GM19372 (cell line): Measurements from ENCODE around the gene RETSAT.
"Not testable (repeated sequence)": the region's sequence is repeated elsewhere in the genome, so short reads cannot be mapped to it uniquely, and the experiment has no call there.

ENCODE experiments used
- ATAC-seq: cut with Tn5 transposase; IDR thresholded peaks from one replicate; pipeline ENCODE4 v1.9.1; 2021; ENCODE audit warnings: mild to moderate bottlenecking, low read depth, moderate library complexity; ENCODE audit not compliant: unreplicated experiment

The RETSAT gene

DNA sequence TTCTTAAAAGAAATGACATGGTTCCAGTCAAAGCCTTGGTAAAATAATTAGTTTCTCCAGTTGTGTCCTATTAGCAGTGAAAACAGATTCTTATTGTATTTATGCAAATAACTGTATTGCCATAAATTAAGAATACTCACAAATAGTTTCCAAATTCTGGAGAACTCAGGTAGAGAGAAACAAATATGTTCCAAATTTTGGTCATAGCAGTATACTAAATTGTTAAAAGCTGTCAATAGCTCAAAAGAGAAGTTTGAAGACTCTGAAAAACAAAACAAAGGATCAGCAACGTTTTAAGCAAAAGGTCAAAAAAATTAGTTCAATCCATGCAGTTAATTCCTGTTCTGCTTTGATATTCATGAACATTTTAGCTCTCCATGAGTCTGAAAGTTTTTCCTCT lies 25.7 kb upstream of the RETSAT start:
- ATAC-seq = no peak

DNA sequence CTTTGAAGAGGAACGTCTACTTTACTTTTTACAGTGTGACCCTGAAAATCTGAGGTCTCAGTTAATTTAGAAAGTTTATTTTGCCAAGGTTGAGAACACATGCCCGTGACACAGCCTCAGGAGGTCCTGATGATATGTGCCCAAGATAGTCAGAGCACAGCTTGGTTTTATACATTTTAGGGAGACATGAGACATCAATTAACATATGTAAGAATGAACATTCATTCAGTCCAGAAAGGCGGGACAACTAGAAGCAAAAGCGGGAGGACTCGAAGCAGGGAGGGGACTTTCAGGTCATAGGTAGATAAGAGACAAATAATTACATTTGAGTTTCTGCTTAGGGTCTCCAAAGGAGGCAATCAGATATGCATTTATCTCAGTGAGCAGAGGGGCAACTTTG lies 23.9 kb upstream of the RETSAT start:
- ATAC-seq = no peak

DNA sequence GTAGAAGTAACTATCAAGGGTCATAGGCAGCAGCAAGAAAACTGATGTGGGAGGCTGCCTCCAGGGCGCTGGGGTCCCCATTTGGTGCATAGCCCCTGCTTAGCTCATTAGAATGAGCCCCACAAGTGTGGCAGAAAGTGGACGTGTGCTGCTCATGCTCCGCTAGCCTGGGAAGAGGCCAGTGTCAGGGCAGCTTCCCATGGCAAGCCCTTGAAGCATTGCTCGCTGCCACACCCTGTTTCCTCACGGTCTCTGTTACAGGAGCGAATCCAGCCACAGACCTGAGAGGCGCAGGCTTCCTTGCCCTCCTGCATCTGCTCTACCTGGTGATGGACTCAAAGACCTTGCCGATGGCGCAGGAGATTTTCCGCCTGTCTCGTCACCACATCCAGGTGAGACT lies 22.8 kb upstream of the RETSAT start:
- ATAC-seq = no peak

DNA sequence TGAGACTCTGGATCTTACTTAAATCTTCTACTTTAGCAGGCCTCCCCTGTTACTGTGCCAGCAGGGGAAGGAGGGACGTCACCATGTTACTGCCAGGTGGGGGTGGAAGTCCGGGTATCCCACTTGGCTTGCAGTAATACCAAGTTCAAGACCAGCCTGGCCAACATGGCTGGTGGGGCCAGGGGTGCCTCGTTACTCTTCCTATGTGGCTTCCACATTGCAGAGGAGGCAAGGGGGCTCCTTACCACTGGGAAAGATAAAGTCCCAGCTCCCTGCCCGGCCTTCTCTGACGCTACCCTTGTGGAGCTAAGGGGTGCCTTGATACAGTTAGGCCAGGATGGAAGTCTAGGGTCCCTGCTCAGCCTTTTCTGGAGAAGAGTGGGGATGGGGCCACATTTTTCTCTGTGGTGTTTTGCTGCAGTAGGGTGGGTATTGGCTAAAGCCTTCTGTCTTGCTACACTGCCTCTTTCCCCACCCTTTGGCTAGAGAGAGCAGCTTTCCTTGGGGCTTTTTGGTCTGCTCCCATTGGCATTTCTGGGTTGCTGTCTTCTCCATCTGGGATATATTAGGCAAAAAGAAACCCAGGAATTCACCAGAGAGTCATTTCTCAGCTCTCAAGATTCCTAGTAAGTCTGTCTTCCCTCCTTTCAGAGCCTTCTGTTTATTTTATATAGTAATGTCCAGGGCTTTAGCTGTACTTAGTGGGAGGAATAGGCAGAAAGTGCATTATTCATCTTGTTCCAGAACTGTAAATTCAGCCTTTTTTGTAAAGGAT lies 22.1 kb upstream of the RETSAT start:
- no peak for ATAC-seq

DNA sequence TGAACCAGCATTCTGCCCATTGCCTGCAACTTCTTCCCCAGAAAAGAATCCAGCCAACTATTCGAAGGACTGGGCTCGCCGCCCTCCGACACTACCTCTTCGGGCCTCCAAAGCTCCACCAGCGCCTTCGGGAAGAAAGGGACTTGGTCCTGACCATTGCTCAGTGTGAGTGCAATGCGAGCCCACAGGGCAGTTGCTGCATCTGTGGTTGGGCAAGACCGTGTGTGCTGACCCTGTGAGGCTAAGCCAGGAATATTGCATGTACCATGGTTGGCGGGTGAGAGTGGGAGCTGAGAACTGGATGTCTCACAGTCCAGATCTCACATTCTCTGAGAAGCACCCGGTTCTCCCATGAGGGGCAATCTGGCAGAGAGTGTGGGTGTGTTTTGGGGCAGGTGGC lies 16.7 kb upstream of the RETSAT start:
- ATAC-seq = no peak

DNA sequence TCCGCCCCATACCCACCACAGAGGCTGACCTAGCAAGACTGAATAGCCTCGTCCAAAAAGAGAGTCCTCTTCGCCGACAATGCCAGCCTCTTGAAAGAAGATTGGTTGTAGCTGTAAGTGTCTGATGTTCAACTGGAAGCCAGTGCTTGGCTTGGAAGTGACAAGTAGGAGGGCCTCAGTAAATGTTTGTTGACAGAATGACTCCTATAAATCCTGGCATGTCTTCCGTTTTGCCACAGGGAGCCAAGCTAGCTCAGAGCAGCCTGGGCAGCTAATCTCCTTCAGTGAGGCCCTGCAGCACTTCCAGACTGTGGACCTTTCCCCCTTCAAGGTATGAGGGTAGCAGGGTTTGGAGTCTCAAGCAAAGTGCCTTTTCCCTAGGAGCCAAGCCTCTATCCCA lies 15.2 kb upstream of the RETSAT start:
- ATAC-seq = no peak

DNA sequence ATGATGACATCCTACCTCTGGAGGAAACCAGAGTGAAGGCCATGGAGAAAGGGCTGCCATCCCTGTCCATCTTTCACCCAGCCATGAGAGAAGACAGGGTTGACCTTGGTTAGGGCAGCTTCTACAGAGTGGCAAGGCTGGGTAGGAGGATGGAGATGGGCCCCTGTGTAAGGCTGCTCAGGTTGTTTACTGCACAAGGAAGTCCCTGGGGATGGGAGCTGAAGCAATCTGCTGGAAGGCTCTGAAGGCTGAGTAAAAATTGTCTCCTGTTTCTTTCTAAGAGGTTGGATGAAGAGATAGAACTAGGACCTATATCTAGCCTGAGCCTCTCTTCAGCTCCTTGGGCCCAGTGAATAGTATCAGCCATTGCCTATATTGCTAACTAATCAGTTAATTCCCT lies 14.6 kb upstream of the RETSAT start:
- ATAC-seq = no peak

DNA sequence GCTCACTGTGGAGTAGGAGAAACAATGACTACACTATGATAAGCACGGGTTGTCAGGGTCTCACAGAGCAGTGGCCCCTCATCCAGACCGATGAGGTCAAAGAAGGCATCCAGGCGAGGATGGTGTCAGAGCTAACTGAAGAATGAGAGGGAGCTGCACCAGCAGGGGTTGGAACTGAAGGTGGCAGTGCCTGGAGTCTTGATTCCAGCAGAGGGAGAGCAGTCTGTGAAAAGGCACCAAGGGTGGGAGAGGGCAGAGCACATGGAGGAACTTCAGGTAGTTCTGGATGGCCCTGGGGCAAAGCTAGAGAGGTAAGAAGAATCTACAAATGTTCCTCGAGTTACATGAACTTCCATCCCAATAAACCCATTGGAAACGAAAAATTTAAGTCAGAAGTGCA lies 12.9 kb upstream of the RETSAT start:
- no peak for ATAC-seq

DNA sequence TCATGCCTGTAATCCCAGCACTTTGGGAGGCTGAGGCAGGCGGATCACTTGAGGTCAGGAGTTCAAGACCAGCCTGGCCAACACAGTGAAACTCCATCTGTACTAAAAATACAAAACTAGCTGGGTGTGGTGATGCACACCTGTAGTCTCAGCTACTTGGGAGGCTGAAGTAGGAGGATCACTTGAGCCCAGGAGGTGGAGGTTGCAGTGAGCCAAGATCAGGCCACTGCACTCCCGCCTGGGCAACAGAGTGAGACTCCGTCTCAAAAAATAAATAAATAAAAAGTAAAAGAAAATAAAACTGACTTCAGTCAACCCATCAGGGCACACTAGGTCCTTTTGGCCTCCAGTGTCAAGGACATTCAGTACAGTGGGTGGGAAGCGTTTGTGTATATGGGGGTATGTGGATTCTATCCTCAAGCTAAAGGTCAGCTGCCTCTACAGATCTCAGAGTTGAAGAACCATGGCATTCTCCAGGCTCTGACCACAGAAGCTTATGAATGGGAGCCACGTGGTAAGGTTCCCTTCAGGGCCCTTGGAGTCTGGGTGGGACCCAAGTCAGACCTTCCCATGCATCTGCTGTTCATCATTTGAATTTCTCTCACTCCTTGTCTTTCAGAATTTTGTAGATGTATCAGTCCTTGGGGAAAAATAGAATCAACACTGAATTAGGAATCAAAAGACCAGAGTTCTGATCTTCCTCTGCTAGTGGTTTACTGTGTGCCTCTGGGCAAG lies 8.5 kb upstream of the RETSAT start:
- ATAC-seq = not testable (repeated sequence)

DNA sequence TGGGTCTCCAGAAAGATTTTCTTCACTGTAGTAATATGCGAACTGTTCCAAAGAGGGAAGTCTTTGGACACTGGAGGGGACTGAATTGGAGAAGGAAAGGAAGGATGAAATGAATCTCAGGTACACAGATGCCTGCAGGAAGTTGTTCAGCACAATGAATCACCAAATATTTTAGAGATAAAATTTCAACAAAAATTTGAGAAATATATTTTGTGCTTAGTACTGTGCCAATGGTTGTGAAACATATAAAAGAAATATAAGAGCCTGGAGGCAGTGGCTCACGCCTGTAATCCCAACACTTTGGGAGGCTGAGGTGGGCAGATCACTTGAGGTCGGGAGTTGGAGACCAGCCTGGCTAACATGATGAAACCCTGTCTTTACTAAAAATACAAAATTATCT lies 3.4 kb upstream of the RETSAT start:
- ATAC-seq = no peak

DNA sequence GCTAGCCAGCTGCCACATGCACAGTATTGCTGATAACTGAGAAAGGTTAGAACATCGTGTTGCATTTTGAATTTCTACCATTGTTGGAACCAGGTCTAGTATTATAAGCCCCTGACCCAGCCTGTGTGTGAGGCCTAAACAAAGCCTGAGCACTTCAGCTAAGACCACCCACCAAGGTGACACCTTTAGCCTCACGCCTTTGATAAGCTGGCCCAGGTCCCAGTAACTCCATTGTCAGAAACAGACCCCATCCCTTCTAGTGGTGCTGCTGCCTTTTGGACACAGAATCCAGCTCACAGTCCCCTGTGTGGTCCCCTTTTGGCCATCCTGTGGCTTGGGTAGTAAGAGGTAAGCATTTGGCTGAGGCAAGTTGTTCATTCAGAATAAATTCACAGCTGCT lies 1.9 kb upstream of the RETSAT start:
- ATAC-seq = no peak

DNA sequence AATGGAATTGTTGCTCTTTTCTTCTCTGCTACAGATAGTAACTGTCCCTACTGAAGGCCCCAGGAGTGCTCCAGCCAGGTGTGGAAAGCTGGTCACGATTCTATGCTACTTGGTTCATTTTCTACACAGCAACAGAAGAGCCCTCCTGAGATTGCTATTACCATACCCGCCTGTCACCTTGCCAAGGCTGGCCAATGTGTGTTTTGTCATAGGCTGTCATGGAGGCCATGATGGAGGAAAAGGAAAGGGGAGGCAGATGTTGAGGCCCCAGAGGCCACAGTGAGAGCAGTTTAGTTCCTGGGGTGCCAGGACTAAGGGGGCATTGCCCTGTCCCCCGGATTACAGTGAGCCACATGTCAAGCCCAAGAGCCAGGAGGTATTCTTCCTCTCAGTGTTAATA lies 1.2 kb upstream of the RETSAT start:
- no peak for ATAC-seq

DNA sequence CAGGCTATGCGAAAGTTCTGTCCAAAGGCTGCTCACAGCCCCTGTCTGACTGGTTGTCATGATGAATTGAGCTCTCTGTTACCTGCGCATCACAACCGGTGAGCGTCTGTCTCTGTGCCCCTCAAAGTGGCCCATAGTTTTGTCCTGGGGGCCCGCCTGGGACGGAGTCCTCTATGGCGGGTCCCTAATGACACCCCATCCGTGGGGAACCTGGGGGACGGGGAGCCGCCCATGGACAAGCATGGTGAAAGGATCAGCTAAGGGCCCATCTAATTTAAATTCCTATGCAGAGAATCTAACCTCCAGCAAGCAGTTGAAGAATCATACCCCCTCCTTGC lies 714 bp upstream of the RETSAT start:
- ATAC-seq = no peak

DNA sequence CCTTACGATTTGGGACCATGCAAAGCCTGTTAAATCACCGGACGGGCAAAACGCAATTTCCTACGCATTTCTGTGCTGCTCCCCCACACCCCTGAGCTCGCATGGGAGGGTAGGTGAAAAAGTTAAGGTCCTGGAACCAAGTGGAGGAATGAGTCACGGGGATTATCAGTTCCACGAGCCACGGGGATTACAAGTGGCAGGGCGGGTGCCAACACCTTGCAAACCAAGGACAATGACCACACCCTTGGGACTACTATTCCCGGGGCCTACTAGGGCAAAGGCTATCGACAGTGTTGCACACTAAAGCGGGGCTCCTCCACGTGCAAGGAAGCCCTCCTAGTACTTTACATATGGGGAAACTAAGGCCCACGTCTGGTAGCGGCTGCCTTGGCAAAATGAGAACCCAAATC lies 447 bp downstream of the RETSAT start:
- ATAC-seq = peak; percentile 6

DNA sequence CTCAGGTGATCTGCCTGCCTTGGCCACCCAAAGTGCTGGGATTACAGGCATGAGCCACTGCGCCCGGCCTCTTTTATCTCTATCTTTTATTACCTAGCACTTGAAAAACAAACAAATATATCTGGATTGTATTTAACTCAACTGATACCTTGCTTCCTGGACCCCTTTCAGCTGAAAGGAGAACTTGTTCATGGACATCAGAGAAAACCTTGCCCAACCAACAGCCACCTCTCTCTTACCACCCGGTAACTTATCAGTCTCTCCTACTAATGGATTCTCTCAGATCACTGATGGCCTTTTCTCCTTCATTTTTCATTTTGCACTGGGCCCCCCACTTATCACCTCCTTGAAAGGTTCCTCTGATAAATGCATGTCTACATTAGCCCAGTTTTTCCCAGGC lies 6.7 kb downstream of the RETSAT start:
- ATAC-seq = no peak

DNA sequence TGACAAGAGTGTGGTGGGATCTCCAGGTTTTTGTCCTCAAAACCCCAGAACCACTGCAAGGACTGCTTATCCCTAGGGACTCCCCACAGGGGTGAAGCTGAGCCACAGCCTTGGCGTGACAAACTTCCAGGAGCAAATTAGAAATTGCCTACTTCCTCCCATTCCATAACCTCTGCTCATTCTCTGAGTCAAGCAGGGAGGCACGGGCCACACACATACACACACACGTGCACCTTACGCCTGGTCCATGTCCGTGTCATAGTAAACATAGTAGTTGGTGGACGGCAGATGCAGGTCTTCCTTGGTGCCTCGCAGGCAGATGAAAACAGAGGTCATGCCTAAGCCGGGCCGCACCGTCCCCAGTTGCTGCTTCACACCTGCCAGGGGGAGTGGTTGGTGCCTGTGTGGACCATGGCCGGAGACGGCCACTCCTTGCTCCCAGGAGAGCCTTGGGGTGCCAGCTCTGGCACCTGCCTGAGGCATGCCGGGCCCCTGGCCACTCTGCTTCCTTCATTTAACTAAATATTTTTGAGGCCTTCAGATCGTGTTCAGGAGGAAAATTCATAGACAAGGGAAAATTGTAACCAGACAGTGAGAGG lies 9.9 kb downstream of the RETSAT start:
- ATAC-seq = no peak

DNA sequence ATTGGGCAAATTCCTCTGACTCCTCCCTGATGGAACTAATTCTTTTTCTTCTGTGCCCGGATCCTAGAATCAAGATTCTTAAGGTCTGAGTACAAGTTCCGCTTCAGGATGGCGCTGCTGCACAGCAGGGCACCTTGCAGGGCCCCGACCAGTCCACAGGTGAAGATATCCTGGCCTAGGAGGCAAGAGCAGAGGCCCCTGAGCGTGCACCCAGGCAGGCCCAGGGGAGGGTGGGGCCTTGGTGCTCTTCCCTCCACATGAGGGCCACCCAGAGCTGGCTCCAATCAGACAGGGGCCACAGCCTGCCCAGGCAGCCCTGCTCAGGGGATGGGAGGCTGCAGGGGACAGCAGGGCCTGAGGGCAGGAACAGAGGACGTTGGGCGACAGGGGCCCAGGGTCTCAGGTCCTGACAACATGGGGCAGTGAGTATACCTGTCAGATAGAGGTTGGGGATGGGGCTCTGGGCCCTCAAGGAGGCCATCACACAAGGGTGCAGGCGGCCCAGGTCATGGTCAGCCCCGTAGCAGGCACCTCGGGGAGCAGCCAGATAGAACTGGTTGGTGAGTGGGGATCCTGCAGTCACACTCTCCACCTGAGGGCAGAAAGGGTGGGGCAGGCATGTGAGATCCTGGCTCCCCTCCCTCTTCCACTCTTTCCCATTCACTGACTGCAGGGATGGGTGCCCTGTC lies 11.0 kb downstream of the RETSAT start:
- ATAC-seq = not testable (repeated sequence)

DNA sequence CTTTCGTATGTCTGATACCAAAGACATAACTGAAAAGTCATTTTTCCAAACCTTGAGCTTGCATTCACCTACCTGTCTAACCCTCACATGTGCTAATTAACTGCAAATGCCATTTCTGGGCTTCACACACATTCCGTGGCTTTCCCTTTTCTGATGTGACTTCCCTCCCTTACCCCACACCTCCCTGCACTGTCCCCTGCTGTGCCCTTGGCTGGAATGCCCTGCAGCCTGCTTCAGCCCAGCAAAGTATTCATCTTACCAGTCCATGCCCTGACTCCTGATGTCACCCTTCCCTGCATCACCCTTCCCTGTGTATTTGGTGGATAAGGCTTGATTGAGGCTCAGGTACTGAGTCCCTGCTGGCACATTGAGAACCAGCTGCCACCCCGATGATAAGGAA lies 12.2 kb downstream of the RETSAT start:
- no peak for ATAC-seq

DNA sequence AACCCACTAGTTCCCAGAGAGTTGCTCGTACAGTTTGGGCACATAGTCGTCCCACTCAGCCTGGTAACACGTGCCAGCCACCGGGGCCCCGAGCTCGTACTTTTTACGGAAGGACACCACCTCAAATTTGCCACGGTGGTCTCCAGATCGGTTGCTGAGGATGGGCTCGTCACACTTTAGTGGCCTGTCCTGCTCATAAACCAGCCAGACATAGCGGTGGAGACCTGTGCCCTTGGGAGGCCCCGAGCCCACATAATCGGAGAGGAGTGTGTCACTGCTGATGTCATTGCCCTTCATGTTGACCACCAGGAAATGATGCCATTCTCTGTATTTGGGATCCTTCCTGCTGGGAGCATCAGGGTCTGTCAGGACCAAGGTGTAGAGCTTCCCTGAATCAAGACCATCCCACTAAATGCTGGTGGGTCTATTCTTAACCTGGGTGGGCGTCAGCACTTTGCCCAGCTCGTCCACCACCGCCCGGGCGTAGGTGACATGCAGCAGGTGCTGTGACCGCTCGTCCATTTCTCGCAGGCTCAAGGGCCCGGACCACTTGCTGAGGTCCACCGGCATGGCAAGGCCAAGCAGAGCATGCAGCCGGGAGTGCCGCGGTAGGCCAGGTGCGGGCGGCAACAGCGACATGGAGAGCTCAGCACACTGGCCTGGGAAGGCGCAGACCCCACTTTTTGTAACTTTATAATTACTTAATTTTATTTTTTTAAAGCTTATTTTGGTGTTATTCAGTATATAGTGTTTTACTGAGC lies 12.9 kb downstream of the RETSAT start:
- no peak for ATAC-seq

DNA sequence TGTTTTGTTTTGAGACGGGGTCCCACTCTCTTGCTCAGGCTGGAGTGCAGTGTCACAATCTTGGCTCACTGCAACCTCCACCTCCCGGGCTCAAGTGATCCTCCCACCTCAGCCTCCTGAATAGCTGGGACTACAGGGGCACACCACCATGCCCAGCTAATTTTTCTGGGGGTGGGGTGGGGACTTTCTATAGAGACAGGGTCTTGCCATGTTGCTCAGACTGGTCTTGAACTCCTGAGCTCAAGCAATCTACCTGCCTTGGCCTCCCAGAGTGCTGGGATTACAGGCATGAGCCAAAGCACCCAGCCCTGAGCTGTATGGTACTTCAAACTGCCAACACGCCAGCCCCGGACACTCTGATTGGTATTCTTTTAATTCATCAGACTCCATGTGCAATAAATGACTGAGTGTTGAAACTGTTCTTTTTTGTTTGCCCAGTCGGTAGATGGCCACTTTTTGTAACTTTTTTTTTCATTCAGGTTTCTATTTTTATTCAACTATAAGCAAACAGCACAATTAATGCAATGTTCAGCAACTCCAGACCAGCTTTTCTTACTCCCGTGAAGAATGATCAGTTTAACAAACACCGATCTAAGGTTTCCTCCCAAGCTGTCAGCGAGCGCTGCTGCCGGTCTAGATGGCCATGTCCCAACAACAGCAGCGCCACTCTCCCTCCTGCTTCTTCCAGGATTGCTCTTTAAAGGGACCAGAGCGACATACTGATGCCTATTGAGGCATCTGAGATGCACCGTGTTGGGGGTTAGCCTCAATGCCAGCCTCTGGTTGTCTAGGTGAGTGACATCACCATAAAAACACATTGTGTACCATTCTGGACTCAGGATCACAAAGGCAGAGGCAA lies 14.1 kb downstream of the RETSAT start:
- ATAC-seq = no peak
